H1 (cell line): Measurements from ENCODE around the gene NBEA. TPM values are rescaled to one million over a fixed set of nuclear protein-coding genes. Genes with fewer than 3 reads are reported as not detected.
"Not testable (repeated sequence)": the region's sequence is repeated elsewhere in the genome, so short reads cannot be mapped to it uniquely, and the experiment has no call there.

Experiments used
- CTCF ChIA-PET: fragments of 300-600 bp; sonication (Branson Sonifier 250); formaldehyde crosslinking; loops from one replicate; lab custom pipeline; 2021; ENCODE audit not compliant: partially characterized antibody; lab: Charles Lee
- POLR2A ChIA-PET: fragments of 300-600 bp; sonication (Branson Sonifier 250); formaldehyde crosslinking; loops from one replicate; lab custom pipeline; 2021; ENCODE audit warnings: inconsistent platforms; ENCODE audit not compliant: partially characterized antibody; lab: Charles Lee
- DNase-seq, 2 experiments: peaks; one replicate each; pipeline versions ENCODE4 v3.0.0 to v3.0.0-alpha.2; 2010 to 2022; ENCODE audit warnings: low spot score in 2 of 2, low read depth in 1 of 2, mixed read lengths in 1 of 2
- FAIRE-seq: peaks from 2 replicates; lab custom pipeline; 2011; peaks lifted over from hg19 to GRCh38; lab: Jason Lieb, UNC
- H2AFZ ChIP-seq: 2 replicates; pipeline ENCODE4 v1.8.1; 2012; ENCODE audit warnings: low read length, inconsistent platforms
- H2AK5ac ChIP-seq: 2 replicates; pipeline ENCODE4 v1.6.1; 2013; ENCODE audit warnings: low read depth, low read length
- H2BK120ac ChIP-seq: replicated peaks from 2 replicates; pipeline ENCODE3; 2013; ENCODE audit warnings: low read depth, low read length, inconsistent platforms
- H2BK12ac ChIP-seq: 2 replicates; pipeline ENCODE4 v1.6.1; 2013; ENCODE audit warnings: low read depth, low read length
- H2BK15ac ChIP-seq: 2 replicates; pipeline ENCODE4 v1.6.1; 2013; ENCODE audit warnings: low read length
- H2BK20ac ChIP-seq: 2 replicates; pipeline ENCODE4 v1.6.1; 2013; ENCODE audit warnings: low read length
- H2BK5ac ChIP-seq: 2 replicates; pipeline ENCODE4 v1.6.1; 2013; ENCODE audit warnings: low read depth, low read length
- H3K14ac ChIP-seq: 2 replicates; pipeline ENCODE4 v1.6.1; 2013; ENCODE audit warnings: inconsistent platforms; ENCODE audit not compliant: insufficient read length
- H3K18ac ChIP-seq: 2 replicates; pipeline ENCODE4 v1.6.1; 2013; ENCODE audit warnings: low read length; ENCODE audit errors: extremely low read depth
- H3K23ac ChIP-seq: 2 replicates; pipeline ENCODE4 v1.6.1; 2013; ENCODE audit warnings: inconsistent platforms; ENCODE audit not compliant: insufficient read length
- H3K23me2 ChIP-seq: 2 replicates; pipeline ENCODE4 v1.6.1; 2013; ENCODE audit warnings: low read depth, low read length
- H3K27ac ChIP-seq: 2 replicates; pipeline ENCODE4 v1.6.1; 2011; ENCODE audit warnings: low read depth, low read length, inconsistent platforms
- H3K27me3 ChIP-seq, 4 experiments: replicated peaks in 1 of 4; 1 replicate in 1 of 4; 2 replicates in 3 of 4; pipeline versions ENCODE4 v1.6.1 to v1.8.1; 2011 to 2013; ENCODE audit warnings: low read length in 3 of 4, mild to moderate bottlenecking in 3 of 4, inconsistent platforms in 2 of 4, mixed read lengths in 2 of 4, moderate library complexity in 1 of 4; ENCODE audit not compliant: control insufficient read depth in 3 of 4, insufficient read depth in 3 of 4; ENCODE audit errors: extremely low read depth in 1 of 4
- H3K36me3 ChIP-seq, 4 experiments: 2 replicates each; pipeline versions ENCODE4 v1.6.1 to v1.8.1; 2011 to 2013; ENCODE audit warnings: mild to moderate bottlenecking in 4 of 4, low read length in 3 of 4, moderate library complexity in 2 of 4, control low read depth in 1 of 4, inconsistent platforms in 1 of 4; ENCODE audit not compliant: insufficient read depth in 4 of 4, control insufficient read depth in 2 of 4
- H3K4ac ChIP-seq: replicated peaks from 2 replicates; pipeline ENCODE3; 2013; ENCODE audit warnings: low read length, low read depth, mixed read lengths, inconsistent platforms; ENCODE audit not compliant: insufficient read length
- H3K4me1 ChIP-seq, 4 experiments: replicated peaks in 1 of 4; 1 replicate in 1 of 4; 2 replicates in 3 of 4; pipeline versions ENCODE4 v1.6.1 to v1.8.1; 2011 to 2013; ENCODE audit warnings: low read length in 3 of 4, inconsistent platforms in 2 of 4, mixed read lengths in 1 of 4; ENCODE audit not compliant: insufficient read depth in 4 of 4, control insufficient read depth in 3 of 4
- H3K4me2 ChIP-seq, 2 experiments: 2 replicates each; pipeline versions ENCODE4 v1.6.1 to v1.8.1; 2011 to 2013; ENCODE audit warnings: low read depth in 2 of 2, low read length in 2 of 2, control low read depth in 1 of 2, inconsistent platforms in 1 of 2, mild to moderate bottlenecking in 1 of 2; ENCODE audit not compliant: insufficient read depth in 1 of 2
- H3K4me3 ChIP-seq, 4 experiments: fragments of 200-600, 300-600 bp in 1 of 4; sonication (generic), shearing (Covaris generic), sonication (Bioruptor Twin) in 1 of 4; 2 replicates each; pipeline versions ENCODE4 v1.5.1 to v1.8.1; 2011 to 2016; ENCODE audit warnings: low read length in 4 of 4, low read depth in 3 of 4, control low read depth in 2 of 4, inconsistent platforms in 2 of 4, mild to moderate bottlenecking in 2 of 4, mixed read lengths in 1 of 4, moderate library complexity in 1 of 4; ENCODE audit not compliant: insufficient read depth in 2 of 4; ENCODE audit errors: extremely low read depth in 1 of 4
- H3K56ac ChIP-seq: replicated peaks from 2 replicates; pipeline ENCODE3; 2013; ENCODE audit warnings: low read depth, mild to moderate bottlenecking, mixed read lengths, low read length, inconsistent platforms; ENCODE audit not compliant: insufficient read length
- H3K79me1 ChIP-seq: 2 replicates; pipeline ENCODE4 v1.6.1; 2013; ENCODE audit warnings: low read depth, low read length, control low read depth
- H3K79me2 ChIP-seq, 2 experiments: 2 replicates each; pipeline versions ENCODE4 v1.6.1 to v1.8.1; 2012 to 2013; ENCODE audit warnings: low read length in 2 of 2, mild to moderate bottlenecking in 2 of 2, inconsistent platforms in 1 of 2; ENCODE audit not compliant: insufficient read depth in 2 of 2, control insufficient read depth in 1 of 2
- H3K9ac ChIP-seq, 4 experiments: replicated peaks in 1 of 4; 1 replicate in 1 of 4; 2 replicates in 3 of 4; pipeline versions ENCODE4 v1.6.1 to v1.8.1; 2011 to 2013; ENCODE audit warnings: low read depth in 3 of 4, low read length in 3 of 4, control low read depth in 2 of 4, mild to moderate bottlenecking in 2 of 4, moderate library complexity in 2 of 4, inconsistent platforms in 1 of 4; ENCODE audit errors: extremely low read depth in 1 of 4
- H3K9me3 ChIP-seq, 2 experiments: 2 replicates each; pipeline versions ENCODE4 v1.6.1 to v1.8.1; 2012 to 2013; ENCODE audit warnings: mild to moderate bottlenecking in 2 of 2, moderate library complexity in 2 of 2, control low read depth in 1 of 2, inconsistent platforms in 1 of 2, low read depth in 1 of 2, low read length in 1 of 2, mixed read lengths in 1 of 2; ENCODE audit not compliant: insufficient read depth in 2 of 2
- H4K20me1 ChIP-seq, 2 experiments: replicated peaks in 1 of 2; 2 replicates each; pipeline versions ENCODE3 to v1.8.1; 2011 to 2013; ENCODE audit warnings: inconsistent platforms in 2 of 2, low read length in 2 of 2, mild to moderate bottlenecking in 1 of 2; ENCODE audit not compliant: insufficient read depth in 2 of 2, control insufficient read depth in 1 of 2
- H4K5ac ChIP-seq: 2 replicates; pipeline ENCODE4 v1.6.1; 2013; ENCODE audit warnings: low read length, low read depth, mixed read lengths, inconsistent platforms; ENCODE audit not compliant: insufficient read length
- H4K8ac ChIP-seq: 2 replicates; pipeline ENCODE4 v1.8.0; 2013; ENCODE audit warnings: mild to moderate bottlenecking, moderate library complexity, low read length, inconsistent platforms; ENCODE audit not compliant: insufficient read depth; ENCODE audit errors: extremely low read depth
- H4K91ac ChIP-seq: replicated peaks from 2 replicates; pipeline ENCODE3; 2013; ENCODE audit warnings: low read length, mixed read lengths, inconsistent platforms; ENCODE audit not compliant: insufficient read length
- CHD2 ChIP-seq: IDR thresholded peaks from 2 replicates; pipeline ENCODE4 v1.6.1; 2012; ENCODE audit warnings: low read length, improper control_type of control experiment
- TEAD4 ChIP-seq: IDR thresholded peaks from 2 replicates; pipeline ENCODE4 v1.6.1; 2012; ENCODE audit warnings: low read depth, low read length, inconsistent platforms, mixed read lengths
- USF2 ChIP-seq: IDR thresholded peaks from 2 replicates; pipeline ENCODE4 v1.6.1; 2011; ENCODE audit warnings: low read length, improper control_type of control experiment
- WGBS, 2 experiments: shearing (Covaris generic) in 1 of 2; methylation state at CpG; one replicate each; pipeline versions ENCODE4 v1.1.6 to v1.1.7; 2013 to 2015; ENCODE audit warnings: low lambda C conversion rate in 2 of 2, mixed read lengths in 2 of 2, inconsistent platforms in 1 of 2, low coverage in 1 of 2, missing lambda C conversion rate in 1 of 2; ENCODE audit not compliant: insufficient replicate concordance in 2 of 2, insufficient coverage in 1 of 2, insufficient read length in 1 of 2; ENCODE audit errors: extremely low coverage in 1 of 2, missing lambda C conversion rate in 1 of 2; 5-methylcytosine and 5-hydroxymethylcytosine counted together
- polyA plus RNA-seq, 7 experiments: library from polyadenylated mRNA; depleted of rRNA in 3 of 7; stranded (reverse) in 5 of 7; unstranded in 2 of 7; fragments of >200 nt in 5 of 7; fragments of 200-250 nt in 2 of 7; gene quantifications; 1 replicate in 5 of 7; 2 replicates in 1 of 7; 4 replicates in 1 of 7; pipeline versions ENCODE4 v1.2.1 to v1.2.3, GENCODE V29; 2011 to 2013; ENCODE audit warnings: missing spikeins in 2 of 7, mixed read lengths in 2 of 7
- total RNA-seq: library from RNA; stranded (reverse); fragmentation: NEBNext Ultra II Directional; extraction: Animal tissue kit (Norgen Biotek cat#: 25700); gene quantifications from 2 replicates; pipeline ENCODE4 v1.2.1, GENCODE V29; 2021

Gene NBEA
- total and polyA plus RNA-seq, 2 of the 8 experiments (the other 6 are each of a cell fraction or from before 2014, with no cell fraction given), result 14.2 to 21.5 TPM

GRCh38 chr13:34926508-34926907 lies 15.6 kb upstream of the NBEA start (continued):
- no peak for TF ChIP-seq TEAD4
- TF ChIP-seq USF2, result no peak
- no peak for TF ChIP-seq CHD2

GRCh38 chr13:34928676-34929075 lies 13.4 kb upstream of the NBEA start:
- H3K4me1 ChIP-seq, H3K9me3 ChIP-seq, H4K8ac ChIP-seq, H3K4me2 ChIP-seq, H3K36me3 ChIP-seq, H2BK12ac ChIP-seq, H3K27ac ChIP-seq, H4K20me1 ChIP-seq, FAIRE-seq, H3K23ac ChIP-seq, H3K18ac ChIP-seq, H3K79me2 ChIP-seq, DNase-seq, H2BK20ac ChIP-seq, H3K4ac ChIP-seq, H2BK120ac ChIP-seq, H3K23me2 ChIP-seq, H3K56ac ChIP-seq, H2AK5ac ChIP-seq, H2AFZ ChIP-seq, H2BK15ac ChIP-seq, H3K9ac ChIP-seq, H3K14ac ChIP-seq, H3K79me1 ChIP-seq, H2BK5ac ChIP-seq, CTCF ChIA-PET, H3K4me3 ChIP-seq, H3K27me3 ChIP-seq, H4K5ac ChIP-seq, H4K91ac ChIP-seq: not testable (repeated sequence)
- POLR2A ChIA-PET, result interaction anchor here (0.9 kb wide), 1 partner anchor 13 kb away, joined by 3 read pairs; no protein-coding TSS in a partner anchor
- 93% methylated on average over 1 of the region's 1 CpG; no CpG with 5 or more reads in 1 of the 2 experiments for WGBS, 2 experiments
